Activated CD4-positive, alpha-beta T cell treated with anti-CD3 and anti-CD28 coated beads, Interleukin-2, Interleukin-6, amounts not matched to agents 100 ng/mL and 50 ng/mL, durations not matched to agents 16 hours and 8 hours (primary cell): ENCODE data around the gene TPCN2.
A peak's percentile ranks its signal among the peaks of the same experiment; 100 is the strongest.

Experiments used
- DNase-seq: peaks from one replicate; pipeline ENCODE4 v3.0.0-alpha.2; 2020

TPCN2 gene

GRCh38 chr11:69010964-69011623 lies 37.6 kb upstream of the TPCN2 start:
- peak; percentile 43 for DNase-seq

GRCh38 chr11:69011624-69012091 lies 37.1 kb upstream of the TPCN2 start:
- DNase-seq = no peak

GRCh38 chr11:69012092-69013008 lies 36.4 kb upstream of the TPCN2 start:
- DNase-seq = no peak

GRCh38 chr11:69013009-69013951 lies 35.5 kb upstream of the TPCN2 start, which contains the start of gene MRGPRF:
MRGPRF (minus strand) TSS chr11:69013246; CDS start chr11:69009901, 3,345 bp downstream.
- no peak for DNase-seq

- no peak for DNase-seq
Observed at GRCh38 chr11:69014084-69014851, 34.5 kb upstream of the TPCN2 start.

GRCh38 chr11:69014898-69015549 lies 33.7 kb upstream of the TPCN2 start:
- no peak for DNase-seq

- no peak for DNase-seq
Observed at GRCh38 chr11:69017951-69018350, 30.8 kb upstream of the TPCN2 start.

- DNase-seq = no peak
Observed at GRCh38 chr11:69018924-69019323, 29.8 kb upstream of the TPCN2 start.

GRCh38 chr11:69022260-69022659 lies 26.5 kb upstream of the TPCN2 start:
- no peak for DNase-seq

- no peak for DNase-seq
Observed at GRCh38 chr11:69024509-69024908, 24.2 kb upstream of the TPCN2 start.

- no peak for DNase-seq
Observed at GRCh38 chr11:69027704-69028372, 20.9 kb upstream of the TPCN2 start.

GRCh38 chr11:69030301-69030700 lies 18.4 kb upstream of the TPCN2 start:
- no peak for DNase-seq

- no peak for DNase-seq
Observed at GRCh38 chr11:69032833-69033232, 15.9 kb upstream of the TPCN2 start.

GRCh38 chr11:69033431-69033830 lies 15.3 kb upstream of the TPCN2 start:
- DNase-seq = no peak

- DNase-seq = no peak
Observed at GRCh38 chr11:69034123-69034867, 14.4 kb upstream of the TPCN2 start.

- DNase-seq = no peak
Observed at GRCh38 chr11:69035150-69035945, 13.4 kb upstream of the TPCN2 start.

- no peak for DNase-seq
Observed at GRCh38 chr11:69035946-69036340, 12.8 kb upstream of the TPCN2 start.

- no peak for DNase-seq
Observed at GRCh38 chr11:69037074-69037473, 11.7 kb upstream of the TPCN2 start.

- no peak for DNase-seq
Observed at GRCh38 chr11:69037544-69037943, 11.2 kb upstream of the TPCN2 start.
